K562 treated with DMSO at 1 percent for 4 hours (cell line): Measurements from ENCODE around the gene ACTN3. TPM values are rescaled to one million over a fixed set of nuclear protein-coding genes. Genes with fewer than 3 reads are reported as not detected.

ENCODE experiments used
- total RNA-seq: library from RNA; unstranded; fragments of 300-600 nt; gene quantifications from 2 replicates; pipeline ENCODE4 v1.2.3, GENCODE V29; 2022; ENCODE audit not compliant: insufficient read depth

ACTN3 gene
- total RNA-seq: not detected in 2 replicates

DNA sequence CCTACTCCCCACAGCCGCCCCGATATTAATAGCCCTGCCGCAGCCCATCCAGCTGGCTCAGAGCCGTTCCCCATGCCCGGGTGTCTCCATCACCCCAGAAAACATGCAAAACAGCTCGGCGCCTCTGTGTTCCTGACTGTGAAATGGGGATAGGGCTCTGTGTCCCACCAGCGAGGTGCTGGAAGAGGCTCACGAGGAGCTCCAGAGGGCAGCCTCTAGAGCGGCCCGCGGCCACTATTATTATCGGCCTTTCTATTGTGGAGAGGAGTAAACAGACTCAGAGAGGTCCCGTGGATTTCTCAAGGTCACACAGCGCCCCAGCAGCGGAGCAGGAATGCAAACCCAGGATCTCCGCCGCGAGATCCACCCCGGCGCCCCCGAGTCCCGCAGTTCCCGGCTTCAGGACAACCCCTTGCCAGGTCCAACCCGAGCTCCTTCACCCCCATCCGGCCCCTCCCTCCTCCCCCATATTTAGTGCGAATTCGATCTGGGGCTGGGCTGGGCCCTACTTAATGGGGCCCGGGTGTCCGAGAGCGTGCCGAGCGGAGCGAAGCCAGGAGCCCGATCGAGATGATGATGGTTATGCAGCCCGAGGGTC lies at the start of gene ACTN3:
ACTN3 (plus strand) TSS at position 536 of the 598 bp plus-strand sequence; CDS start at position 571, 35 bp downstream.

DNA sequence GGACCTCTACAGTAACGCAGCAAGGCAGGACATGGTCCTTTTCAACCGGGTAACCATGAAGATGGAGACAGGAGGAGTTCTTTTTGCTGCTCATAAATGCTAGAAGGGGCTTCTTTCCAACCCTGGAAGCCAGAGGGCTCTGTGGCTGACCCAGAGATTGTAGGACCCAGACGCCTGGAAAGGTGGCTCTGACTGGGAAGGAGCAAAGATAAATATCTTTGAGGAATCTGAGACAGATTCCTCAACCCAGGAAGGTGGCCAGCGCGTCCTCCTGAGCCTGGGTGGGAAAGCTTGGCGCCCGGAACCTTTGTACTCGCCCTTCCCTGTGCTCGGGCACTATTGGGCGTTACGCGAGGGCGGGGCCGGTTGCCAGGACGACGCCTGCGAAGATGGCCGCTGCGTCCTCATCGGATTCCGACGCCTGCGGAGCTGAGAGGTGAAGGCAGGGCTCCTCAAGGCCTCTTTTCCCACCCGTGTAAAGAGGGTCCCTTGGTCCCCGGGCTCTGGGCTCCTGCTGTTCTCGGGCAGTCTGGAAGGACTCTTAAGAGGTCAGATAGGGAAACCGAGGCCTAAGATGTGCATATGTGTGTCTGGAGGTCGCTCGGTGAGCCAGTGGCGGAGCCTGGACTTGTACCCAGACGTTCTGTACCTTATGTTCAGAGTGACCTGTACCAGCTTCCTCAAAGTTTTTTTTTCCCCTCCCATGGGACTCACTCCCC lies 36.3 kb upstream of the ACTN3 start, which contains the start of gene BBS1:
BBS1 (plus strand) TSS at position 365 of the 719 bp plus-strand sequence; CDS start at position 390, 25 bp downstream.

DNA sequence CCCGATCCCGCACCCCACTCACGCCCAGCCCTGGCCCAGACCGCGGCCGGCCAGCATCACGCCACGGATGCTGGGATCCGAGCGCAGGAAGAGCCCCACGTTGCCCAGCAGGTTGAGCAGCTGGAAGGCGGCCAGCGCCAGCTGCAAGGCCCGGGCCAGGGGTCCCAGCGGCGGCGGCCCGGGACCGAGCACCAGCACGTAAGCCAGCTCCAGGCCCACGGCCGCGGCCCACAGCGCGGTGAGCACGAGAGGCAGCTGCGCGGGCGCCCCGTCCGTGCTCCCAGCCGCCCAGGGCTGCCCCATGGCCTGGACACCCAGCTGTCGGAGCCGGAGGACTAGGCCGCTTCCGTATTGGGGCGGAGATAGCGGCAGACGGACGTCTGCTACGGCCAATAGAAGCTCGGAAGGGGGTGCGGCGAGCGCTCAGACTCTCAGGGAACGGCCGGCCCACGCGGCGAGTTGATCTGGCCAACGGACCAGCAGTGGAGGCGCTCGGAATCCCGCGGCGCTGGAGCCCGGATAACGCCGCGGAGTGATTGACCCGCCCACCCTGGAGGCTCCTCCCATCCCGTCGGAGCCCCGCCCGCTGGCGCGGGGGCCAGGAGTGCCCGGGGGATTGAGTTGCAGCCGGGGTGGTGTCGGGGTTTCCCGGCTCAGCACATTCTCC lies 869 bp upstream of the ACTN3 start, which contains the start of gene ZDHHC24:
ZDHHC24 (minus strand) TSS at position 348 of the 667 bp plus-strand sequence; CDS start at position 303, 45 bp downstream.

DNA sequence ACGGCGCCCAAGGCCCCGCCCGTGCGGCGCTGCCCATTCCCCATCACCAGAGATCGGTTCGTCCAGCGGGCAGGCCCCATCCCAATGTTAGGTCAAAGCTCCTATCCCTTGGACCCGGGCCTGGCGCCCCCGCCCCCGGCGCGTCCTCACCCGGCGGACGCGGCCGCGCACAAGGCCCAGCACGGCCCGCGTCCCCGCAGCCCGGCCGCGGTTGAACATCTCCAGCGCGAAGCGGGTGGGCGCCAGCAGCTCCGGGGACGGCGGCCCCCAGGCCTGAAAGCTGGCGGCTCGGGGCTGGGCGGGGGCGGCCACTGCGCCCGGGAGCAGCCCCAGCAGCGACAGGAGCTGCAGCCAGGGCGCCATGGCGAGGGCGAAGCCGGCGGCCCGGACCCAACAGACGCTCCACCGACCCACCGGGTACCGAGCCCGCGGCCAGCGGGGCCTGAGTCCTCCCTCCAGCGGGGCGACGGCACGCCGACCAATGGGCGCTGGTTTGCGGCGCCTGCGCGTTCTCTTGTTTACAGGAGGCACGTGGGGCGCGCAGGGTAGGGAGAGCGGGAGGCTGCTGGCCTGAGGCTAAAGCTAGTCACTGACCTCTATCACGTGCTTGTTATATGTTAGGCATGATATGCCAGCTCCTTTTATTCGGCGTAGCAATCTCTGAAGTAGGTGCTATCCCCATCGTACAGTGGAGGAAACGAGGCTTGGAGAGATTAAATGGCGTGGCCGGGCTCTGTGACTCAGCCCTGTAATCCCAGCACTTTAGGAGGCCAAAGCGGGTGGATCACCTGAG lies 21.6 kb downstream of the ACTN3 start, which contains the start of gene CTSF:
CTSF (minus strand) TSS at position 483 of the 793 bp plus-strand sequence; CDS start at position 363, 120 bp downstream.

DNA sequence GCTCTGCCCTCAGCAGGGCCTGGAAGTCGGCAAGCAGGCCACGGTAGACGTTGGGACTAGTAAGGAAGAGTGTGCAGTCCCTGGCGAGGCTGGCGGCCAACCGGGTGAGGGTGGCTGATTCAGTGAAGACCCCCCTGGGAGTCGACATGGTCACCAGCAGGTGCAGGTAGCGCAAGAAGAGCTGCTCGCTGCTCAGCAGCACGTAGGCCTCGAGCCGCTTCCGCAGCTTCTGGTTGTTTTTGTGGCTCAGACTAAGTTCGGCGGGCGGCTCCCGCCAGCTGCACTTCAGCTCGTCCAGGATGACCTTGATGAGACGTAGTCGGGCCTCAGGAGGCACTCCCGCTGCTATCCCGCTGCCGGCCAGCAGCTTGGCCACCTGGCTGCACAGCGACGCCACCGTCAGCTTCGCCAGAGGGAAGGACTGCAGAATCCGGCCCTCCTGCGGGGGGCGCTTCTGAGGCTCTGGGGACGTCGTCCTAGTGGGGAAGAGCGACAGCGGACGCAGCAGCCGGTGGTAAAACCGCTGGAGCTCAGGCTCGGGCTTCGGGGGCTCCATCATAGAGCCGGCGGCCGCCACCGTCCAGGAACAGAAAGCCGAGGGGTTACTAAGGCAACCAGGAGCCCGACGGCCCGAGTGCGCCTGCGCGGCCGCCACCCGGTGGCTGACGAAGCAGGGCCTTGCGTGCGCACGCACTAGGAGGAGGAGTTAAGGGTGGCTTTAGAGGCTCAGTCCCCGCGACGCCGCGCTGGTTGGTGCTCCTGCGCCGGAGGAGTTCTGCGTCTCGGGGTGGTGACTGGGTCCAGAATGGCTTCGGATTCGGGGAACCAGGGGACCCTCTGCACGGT lies 46.0 kb downstream of the ACTN3 start, which contains the start of the genes CCDC87 and CCS:
CCDC87 (minus strand) TSS at position 607 of the 846 bp plus-strand sequence; CDS start at position 559, 48 bp downstream.
CCS (plus strand) TSS at position 729 of the 846 bp plus-strand sequence; CDS start at position 806, 77 bp downstream.

Other genes with a start within 250 kb of the ACTN3 start
- gene CD248, start 229.9 kb upstream of the ACTN3 start, total RNA-seq: not detected in 2 replicates
- 0.90 and 1.9 TPM in 2 replicates for gene RIN1, start 210.5 kb upstream of the ACTN3 start, total RNA-seq
- gene BRMS1, start 201.8 kb upstream of the ACTN3 start, total RNA-seq: 44.5 and 51.4 TPM in 2 replicates
- gene B4GAT1, start 199.3 kb upstream of the ACTN3 start, total RNA-seq: 23.2 and 25.5 TPM in 2 replicates
- gene SLC29A2, start 175.1 kb upstream of the ACTN3 start, total RNA-seq: 5.8 and 11.3 TPM in 2 replicates
- gene NPAS4, start 125.9 kb upstream of the ACTN3 start, total RNA-seq: not detected in 2 replicates
- 51.8 and 54.1 TPM in 2 replicates for gene MRPL11, start 108.1 kb upstream of the ACTN3 start, total RNA-seq
- 3.5 and 4.1 TPM in 2 replicates for gene PELI3, start 80.0 kb upstream of the ACTN3 start, total RNA-seq
- 35.2 and 38.6 TPM in 2 replicates for gene DPP3, start 66.5 kb upstream of the ACTN3 start, total RNA-seq
- 8.4 and 10.2 TPM in 2 replicates for gene BBS1, start 36.3 kb upstream of the ACTN3 start, total RNA-seq
- 9.4 and 10.1 TPM in 2 replicates for gene ZDHHC24, start 855 bp upstream of the ACTN3 start, total RNA-seq
- 18.6 and 19.2 TPM in 2 replicates for gene CTSF, start 21.7 kb downstream of the ACTN3 start, total RNA-seq
- gene CCDC87, start 46.2 kb downstream of the ACTN3 start, total RNA-seq: not detected in 2 replicates
- gene CCS, start 46.3 kb downstream of the ACTN3 start, total RNA-seq: 28.8 and 29.9 TPM in 2 replicates
- 85.3 and 90.1 TPM in 2 replicates for gene RBM14, start 69.7 kb downstream of the ACTN3 start, total RNA-seq
- 99.5 and 116 TPM in 2 replicates for gene RBM4, start 91.8 kb downstream of the ACTN3 start, total RNA-seq
- gene RBM4B, start 131.0 kb downstream of the ACTN3 start, total RNA-seq: 13.2 and 15.2 TPM in 2 replicates
- 26.3 and 31.5 TPM in 2 replicates for gene SPTBN2, start 182.3 kb downstream of the ACTN3 start, total RNA-seq